ENCODE data around the gene MSH5.

MSH5 gene

DNA sequence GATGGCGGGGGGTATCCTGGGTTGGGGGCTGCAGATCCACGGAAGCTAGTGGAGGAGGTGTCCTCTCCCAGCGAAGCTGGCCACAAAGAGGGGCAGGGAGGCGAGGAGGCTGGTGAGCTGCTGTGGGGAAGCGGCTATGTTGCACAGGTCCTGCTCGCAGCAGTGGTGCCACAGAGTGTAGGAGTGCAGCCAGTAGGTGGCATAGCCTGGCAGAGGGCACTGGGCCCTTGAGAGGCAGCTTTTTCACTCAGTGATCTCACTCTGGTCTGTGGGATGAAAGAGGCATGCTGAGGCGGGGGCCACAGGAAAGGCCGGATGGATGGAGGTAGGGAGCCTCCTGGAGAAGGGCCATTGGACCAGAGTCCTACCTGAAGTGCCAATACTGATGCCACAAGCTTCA, 27.5 kb upstream of the MSH5 start:
- no peak for DNase-seq (ENCODE audit: low read depth in 1 of 2, low spot score in 1 of 2)

DNA sequence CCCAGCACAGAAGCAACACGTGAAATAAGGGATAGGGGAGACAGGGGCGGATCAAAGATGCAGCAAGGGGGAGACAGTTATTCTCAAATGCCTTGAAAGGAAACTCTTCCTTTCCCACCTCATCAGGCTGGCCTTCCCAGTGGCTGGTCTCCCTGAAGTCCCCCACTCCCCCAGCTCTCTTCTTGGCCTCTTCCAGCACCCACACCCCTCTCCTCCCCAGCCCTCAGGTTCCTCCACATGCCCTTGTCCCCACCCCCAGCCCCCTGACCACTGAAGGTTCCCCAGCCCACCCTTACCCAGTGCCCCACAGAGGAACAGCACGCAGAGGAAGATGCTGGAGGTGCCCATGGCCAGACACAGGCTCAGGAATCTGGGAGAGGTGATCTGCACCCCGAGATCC, 26.3 kb upstream of the MSH5 start:
- no peak for DNase-seq (ENCODE audit: low read depth in 1 of 2, low spot score in 1 of 2)

DNA sequence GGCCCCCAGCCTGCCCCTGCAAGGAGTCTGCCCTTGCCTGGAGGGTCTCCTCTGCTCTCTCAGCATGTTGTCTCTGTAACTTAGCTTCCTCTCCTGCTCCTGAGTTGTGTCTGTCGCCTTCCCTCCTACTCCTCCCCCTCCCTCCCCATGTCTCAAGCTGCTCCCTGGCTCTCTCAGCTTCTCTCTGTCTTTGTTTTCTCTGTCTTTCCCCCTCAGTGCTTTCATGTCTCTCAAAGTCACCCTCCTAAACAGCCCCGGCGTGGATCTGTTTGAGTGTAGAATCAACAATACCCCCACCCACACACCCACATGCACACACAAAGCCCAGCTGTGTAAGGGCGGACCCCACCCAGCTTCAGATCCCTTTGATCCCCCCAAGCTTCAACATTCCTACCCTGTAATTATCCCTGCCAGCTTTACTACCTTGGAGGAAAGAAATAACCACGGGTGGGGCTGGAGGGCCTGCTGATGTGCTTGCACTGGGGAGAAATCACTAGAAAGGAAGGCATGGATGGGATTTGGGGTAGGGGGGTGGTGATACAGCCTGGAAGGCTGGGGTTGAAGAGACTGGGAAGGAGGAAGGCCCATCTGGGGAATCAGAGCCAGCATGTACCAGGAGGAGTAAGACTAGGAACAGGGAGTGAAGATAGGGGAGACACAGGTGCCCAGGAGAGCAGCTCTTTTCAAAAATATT, 25.7 kb upstream of the MSH5 start:
- no peak for DNase-seq (ENCODE audit: low read depth in 1 of 2, low spot score in 1 of 2)

DNA sequence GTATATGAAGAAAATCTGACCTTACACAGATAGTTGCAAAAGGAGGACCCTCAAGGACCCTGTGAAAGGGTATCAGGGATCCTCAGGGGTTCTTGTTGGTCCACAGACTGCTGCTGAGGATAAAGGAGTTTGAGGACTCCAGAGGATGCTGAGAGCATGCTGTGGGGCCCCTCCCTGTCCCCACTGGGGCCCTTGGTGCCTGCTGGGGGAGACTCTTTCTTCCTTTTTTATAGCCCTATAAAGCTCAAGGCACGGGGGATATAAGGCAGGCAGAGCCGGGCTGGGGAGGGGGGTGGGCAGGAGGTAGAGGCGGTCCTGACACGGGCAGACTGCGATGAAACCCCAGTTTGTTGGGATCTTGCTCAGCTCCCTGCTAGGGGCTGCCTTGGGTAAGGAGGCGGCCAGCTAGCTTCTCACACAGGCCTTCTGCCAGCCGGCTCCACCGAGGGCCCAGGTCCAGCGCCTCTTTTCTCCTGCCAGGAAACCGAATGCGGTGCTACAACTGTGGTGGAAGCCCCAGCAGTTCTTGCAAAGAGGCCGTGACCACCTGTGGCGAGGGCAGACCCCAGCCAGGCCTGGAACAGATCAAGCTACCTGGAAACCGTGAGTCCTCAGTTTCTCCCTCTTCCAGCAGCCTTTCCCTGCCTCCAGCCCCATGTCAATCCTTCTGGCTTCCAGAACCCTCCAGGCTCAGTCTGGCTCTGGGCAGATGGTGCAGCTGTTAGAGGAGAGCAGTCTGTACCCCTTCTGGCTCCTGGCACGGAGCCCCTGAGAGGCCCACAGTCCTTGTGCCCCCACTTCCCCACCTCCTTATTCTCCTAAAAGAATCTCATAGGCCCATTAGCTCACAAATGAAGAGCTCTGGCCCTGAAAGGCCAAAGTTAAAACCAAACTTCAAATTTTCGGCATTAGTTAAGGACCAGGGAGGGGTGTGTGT, 24.5 kb upstream of the MSH5 start, which contains the start of gene LY6G6D:
LY6G6D (plus strand) TSS at position 327 of the 937 bp plus-strand sequence; CDS start at position 335, 8 bp downstream.
- no peak for DNase-seq (ENCODE audit: low read depth in 1 of 2, low spot score in 1 of 2)

DNA sequence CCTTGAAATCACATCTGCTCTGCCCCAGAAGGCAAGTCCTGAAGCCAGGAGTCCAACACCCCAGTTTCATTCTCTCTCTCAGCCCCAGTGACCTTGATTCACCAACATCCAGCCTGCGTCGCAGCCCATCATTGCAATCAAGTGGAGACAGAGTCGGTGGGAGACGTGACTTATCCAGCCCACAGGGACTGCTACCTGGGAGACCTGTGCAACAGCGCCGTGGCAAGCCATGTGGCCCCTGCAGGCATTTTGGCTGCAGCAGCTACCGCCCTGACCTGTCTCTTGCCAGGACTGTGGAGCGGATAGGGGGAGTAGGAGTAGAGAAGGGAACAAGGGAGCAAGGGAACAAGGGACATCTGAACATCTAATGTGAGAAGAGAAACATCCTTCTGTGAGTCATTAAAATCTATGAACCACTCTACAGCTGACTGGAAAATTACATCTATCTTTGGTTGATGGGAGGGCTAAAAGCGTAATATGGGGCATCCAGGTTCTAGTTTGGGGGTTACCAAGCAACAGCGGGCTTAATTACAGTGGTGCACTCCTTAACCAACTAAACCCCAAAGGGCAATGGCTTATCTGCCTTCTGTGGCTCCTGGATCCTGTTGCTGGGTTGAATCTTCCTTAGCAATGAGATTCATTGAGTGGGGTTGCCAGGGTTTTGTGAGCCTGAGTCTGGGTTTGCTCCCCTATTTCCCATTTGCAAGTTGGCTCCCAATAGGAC, 22.1 kb upstream of the MSH5 start:
- DNase-seq (ENCODE audit: low read depth in 1 of 2, low spot score in 1 of 2) = no peak

DNA sequence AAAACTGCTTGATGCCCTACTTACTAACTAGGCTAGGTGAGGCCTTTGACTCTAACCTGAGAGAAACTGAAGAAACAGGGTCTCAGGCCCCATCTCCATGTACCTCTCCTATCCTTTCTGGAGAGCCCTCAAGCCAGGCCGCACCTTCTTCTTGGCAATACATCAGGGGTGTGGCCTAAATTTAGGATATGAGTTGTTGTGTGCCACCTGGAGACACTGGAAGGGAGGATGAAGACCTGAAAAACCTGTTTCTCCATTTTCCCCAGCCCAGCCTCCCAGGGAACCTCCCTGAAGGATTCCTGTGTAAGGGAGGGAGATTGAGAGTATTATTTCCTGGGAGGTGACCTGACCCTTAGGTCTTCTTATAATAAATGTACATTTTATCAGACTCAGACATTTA, 21.5 kb upstream of the MSH5 start:
- no peak for DNase-seq (ENCODE audit: low read depth in 1 of 2, low spot score in 1 of 2)

DNA sequence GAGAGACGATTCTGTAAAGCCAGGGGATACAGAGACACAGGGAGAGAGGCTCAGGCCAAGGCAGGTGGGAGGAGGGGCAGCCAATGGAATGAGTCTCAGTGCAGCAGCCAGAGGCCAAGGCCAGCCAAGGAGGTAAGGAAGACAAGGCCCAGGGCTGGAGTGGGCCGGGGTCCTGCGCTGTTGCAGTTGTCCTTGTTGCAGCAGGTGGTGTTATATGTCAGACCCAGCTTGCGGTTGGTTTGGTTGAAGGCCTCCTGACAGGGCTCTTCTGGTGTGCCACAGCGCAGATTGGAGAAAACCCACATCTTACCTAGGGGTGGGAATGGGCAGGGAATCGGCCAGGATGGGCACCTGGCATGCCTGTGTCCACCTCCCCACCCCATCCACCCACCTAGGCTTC, 20.8 kb upstream of the MSH5 start:
- no peak for DNase-seq (ENCODE audit: low read depth in 1 of 2, low spot score in 1 of 2)

DNA sequence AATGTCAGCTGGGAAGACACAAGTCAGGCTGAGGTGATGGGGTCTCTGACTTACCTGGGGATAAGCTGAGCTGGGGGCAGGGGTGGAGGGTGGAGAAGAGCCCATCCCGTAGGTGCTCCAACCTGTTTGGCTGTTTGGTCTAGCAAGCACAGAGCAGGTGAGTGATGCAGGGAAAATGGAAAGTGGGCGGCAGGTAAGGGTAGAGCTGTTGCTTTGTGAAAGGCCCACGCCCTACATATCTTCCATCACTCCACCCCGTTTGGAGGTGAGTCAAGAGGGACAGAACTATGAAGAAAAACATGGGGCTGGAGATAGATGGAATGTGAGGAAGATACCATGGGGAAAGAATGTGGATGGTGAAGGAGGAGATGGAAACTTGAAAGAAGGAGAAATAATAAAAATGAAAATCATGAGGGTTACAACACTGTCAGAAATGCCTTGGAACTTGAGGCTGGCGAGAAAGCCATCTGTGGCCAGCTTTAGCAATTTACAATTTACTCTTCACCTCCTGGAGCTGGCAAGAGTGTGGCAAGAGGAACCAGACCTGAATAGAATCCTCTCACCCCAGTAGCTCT, 19.5 kb upstream of the MSH5 start:
- no peak for DNase-seq (ENCODE audit: low read depth in 1 of 2, low spot score in 1 of 2)

DNA sequence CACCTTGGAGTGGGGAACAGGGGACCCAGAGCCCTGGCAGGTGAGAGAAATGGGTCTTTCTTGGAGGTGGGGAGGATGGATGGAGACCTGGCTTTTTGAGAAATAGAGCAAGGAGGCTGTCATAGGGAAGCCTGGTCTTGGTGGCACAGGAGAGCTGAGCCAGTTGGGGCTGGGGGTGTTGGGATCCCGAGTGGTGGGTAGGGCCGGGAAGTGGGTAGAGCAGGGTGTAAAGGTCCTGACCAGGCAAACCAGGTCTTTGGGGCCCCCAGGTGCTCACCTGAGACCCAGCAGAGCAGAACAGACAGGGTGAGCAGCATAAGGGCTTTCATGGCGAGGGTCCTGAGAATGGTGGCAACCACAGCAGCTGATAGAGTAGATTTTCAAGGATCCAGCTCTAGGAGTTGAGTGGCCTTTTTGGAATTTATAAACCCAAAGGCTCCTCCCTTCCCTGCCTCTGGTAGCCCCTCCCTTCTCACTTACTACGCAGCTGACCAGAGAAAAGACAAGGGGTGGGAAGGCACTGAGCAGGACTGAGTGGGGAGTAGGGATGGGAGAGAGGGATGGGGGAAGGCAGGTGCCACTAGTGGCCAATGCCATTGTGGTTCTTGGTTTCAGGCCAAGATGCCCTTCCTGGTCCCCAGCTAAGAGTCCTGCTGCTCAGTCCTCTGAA, 18.3 kb upstream of the MSH5 start, which contains the start of gene LY6G6C:
LY6G6C (minus strand) TSS at position 396 of the 670 bp plus-strand sequence; CDS start at position 329, 67 bp downstream.
- DNase-seq (ENCODE audit: low read depth in 1 of 2, low spot score in 1 of 2) = no peak

DNA sequence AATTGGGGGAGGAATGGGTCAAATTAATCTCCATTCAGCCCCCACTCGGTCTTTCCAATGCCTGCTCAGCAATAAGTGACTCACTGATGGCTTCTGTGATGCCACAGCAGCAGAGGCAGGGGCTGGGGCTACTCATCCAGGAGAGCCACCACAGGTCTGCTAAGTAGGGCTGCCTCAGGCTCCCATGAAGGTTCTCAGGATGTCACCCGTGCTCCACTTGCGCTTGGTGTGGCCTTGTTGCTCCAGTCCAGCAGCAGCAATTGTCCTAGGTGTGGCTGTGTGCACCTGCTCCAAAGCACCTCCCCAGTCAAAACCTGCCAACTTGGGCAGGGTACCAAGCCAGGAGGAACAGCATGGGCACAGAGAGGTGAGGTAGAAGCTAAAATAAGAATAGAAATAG, 17.6 kb upstream of the MSH5 start:
- DNase-seq (ENCODE audit: low read depth in 1 of 2, low spot score in 1 of 2) = no peak

DNA sequence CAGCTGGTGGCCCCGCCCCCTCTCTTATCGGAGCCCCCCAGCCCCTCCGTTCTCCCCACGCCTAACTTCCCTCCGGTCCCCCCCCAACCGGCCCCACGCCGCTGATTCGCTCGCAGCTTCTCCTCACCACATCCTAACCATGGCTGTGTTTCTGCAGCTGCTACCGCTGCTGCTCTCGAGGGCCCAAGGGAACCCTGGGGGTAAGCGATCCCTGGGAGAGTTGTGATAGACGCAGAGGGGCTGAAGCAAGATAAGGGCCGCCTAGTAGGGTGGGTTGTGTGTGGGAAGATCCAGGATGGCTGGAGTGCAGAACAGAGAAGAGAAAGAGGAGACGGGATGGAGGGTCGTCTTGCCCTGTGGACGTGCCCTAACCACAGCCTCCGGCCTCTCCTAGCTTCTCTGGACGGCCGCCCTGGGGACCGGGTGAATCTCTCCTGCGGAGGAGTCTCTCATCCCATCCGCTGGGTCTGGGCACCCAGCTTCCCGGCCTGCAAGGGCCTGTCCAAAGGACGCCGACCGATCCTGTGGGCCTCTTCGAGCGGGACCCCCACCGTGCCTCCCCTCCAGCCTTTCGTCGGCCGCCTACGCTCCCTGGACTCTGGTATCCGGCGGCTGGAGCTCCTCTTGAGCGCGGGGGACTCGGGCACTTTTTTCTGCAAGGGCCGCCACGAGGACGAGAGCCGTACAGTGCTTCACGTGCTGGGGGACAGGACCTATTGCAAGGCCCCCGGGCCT, 16.4 kb upstream of the MSH5 start, which contains the start of gene MPIG6B:
MPIG6B (plus strand) TSS at position 129 of the 735 bp plus-strand sequence; CDS start at position 140, 11 bp downstream.
- DNase-seq (ENCODE audit: low read depth in 1 of 2, low spot score in 1 of 2) = no peak

DNA sequence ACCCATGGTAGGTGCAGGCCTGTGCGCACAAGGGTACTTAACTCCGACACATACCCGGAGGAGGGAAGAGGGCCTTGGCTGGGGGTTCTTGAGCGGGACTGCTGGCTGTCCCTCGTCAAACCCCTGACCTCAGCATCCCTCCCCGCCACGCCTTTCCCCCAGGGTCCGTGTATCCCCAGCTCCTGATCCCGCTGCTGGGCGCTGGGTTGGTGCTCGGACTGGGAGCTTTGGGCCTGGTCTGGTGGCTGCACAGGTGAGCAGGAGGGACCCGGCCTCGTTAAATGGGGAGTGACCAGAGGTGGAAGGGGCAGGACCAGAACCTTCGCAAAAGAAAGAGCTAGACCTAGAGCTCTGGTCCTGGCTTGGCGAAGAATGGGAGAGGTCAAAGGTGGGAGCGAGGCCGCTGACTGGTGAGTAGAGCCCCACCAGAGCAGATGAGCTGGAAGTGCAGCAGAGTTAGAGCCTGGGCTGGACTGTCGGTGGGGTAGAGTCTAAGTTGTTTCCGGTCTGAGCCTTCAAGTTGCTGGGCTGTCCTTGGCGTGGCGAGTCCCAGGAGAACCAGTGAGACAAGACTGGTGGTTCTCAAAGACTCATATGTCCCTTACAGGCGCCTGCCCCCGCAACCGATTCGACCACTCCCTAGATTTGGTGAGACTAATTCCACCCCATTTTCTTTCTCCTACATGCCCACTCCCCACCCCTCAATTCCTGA, 15.7 kb upstream of the MSH5 start:
- DNase-seq (ENCODE audit: low read depth in 1 of 2, low spot score in 1 of 2) = no peak

DNA sequence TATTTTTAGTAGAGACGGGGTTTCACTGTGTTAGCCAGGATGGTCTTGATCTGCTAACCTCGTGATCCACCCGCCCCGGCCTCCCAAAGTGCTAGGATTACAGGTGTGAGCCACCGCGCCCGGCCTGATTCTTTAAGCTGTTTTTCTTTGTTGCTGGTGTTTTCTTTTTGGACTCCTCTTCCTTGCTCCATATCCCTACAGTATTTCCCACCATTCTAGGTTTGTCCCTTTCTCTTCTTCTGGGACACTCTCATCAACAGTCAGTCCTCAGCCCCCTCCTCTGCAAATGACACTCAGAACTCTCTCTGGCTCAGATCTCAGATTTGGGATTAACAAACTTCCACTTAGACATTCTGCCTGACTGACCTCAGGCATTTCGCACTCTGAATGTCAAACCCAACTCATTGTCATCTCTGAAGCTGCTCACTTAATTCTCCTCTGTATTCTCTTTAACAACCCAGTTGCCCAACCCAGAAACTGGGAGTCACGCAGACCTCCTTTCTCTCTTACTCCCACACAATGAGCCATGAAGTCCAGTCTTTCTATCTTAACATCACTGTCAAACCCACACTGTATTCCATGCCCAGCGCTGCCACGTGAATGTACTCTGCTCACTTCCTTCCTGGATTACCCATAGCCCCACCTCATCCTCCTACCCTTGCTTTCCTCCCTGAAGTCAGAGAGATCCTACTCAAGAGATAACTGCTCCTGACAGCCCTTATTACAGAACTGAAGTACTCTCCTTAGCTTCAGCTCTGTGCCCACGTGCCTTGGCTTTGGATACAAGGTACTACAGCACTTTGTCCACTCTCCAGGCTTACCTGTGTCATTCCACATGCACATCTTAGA, 14.1 kb upstream of the MSH5 start:
- DNase-seq (ENCODE audit: low read depth in 1 of 2, low spot score in 1 of 2) = no peak

DNA sequence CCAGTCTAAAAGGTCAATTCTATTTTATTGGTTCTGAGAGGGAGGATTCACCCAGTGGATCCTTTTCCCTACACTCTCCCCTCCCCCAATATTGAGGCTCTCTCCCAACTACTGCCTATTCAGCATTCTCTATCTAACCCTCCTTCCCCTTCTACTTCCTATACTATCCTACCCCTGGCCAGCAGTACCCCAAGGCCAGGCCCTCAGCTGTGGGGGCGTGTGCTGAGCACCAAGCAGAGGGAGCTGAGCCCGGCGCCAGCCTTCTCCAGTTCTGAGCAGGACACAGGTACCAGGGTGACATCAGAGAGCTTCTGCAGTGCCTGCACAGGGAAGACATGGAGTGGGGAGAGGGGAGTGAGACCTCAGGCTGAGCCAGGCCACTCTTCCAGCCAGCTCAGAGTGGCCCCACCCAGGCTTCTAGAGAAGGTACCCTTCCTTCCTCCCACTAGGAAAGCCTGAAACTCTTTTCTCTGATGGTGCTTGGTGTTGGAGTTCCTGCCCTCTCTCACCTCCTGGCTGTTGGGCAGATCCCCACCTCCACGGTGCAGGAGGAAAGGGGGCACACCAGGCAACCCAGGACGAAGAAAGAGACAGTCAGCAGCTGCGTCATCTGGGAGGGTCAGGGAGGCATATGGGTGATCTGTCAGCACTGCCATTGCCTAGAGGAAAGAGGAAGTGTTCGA, 12.6 kb upstream of the MSH5 start:
- no peak for DNase-seq (ENCODE audit: low read depth in 1 of 2, low spot score in 1 of 2)

DNA sequence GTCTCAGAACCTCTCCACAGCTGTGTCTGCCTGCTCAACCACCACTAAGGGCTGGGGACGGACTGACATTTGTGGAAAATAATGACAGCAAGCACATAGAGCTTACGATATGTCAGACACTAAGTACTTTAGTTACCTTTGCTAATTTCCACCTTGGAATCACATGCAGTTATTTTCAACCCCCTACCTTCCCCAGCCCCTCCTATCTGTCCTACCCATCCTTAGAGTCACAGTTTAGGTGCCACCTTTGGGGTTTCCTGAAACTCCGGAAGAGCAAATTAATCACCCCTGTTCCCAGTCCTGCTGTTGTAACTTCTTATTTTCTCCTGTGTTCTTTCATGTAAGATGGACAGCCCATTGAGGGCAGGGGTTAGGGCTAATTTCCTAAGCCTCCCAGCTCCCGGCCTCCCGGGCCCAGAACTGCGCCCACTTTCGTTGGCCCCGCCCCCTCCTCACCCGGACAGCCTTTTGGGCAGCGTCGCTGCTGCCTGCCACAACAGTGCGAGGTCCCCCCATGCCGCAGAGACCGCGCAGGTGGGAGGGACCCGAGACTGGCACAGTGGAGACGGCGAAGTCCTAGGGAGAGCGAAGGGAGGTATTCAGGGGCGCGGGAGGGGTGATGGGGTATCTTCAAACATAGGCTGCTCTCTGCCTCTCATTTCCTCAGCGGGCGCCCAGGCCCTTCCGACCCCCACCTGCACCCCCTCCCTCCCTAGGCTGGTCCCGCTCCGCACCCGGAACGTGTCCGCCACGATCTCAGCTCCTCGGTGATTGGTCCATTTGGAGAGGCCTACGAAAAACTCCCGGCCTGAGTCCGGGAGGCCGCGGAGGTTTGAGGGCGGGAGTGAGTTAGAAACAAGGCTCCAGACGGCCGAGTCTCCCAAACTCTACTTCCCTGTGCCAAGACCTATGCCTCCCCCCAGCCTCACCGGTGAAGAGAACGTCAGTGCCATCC, 11.8 kb upstream of the MSH5 start:
- DNase-seq (ENCODE audit: low read depth in 1 of 2, low spot score in 1 of 2) = no peak

DNA sequence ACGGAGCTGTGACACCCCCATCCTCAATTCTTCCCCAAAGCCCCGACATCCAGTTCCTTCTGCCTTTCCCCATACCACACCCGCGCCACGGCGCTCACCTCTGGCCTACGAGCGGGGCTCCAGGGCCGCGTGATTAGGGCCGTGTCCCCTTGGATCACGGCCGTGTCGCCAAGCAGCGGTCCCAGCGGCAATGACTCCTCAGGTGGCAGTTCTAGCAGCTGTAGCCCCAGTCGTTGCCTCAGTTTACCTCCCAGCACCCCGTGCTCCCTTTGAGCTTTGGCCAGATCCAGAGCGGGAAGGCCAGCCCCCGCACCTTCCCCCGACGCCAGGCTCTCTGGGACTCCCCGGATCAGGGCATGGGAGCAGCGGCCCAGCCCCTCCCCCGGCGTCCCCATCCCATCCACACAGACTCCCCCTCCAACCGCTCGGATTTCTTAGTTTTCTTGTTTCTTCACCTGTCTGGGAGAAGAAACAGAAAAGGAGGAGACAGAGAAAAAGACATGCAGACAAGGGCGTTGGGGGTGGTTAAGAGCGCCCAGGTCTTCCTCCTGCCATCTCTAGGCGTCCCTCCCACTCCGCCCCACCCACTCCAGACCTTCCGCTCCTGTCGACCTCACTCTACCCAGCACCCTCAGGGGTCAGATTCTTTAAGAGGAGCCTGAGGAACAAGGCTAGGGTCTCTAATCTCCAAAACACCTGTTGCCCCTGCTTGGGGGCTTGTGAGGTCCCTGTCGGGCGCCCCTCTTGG, 10.9 kb upstream of the MSH5 start, which contains the start of gene DDAH2:
DDAH2 (minus strand) TSS at position 533 of the 748 bp plus-strand sequence; CDS start at position 395, 138 bp downstream.
- no peak for DNase-seq (ENCODE audit: low read depth in 1 of 2, low spot score in 1 of 2)
